GM18867 (cell line): Measurements from ENCODE around the gene S100P.

Source experiments
- ATAC-seq: cut with Tn5 transposase; IDR thresholded peaks from one replicate; pipeline ENCODE4 v1.9.1; 2021; ENCODE audit warnings: mild to moderate bottlenecking, moderate library complexity; ENCODE audit not compliant: unreplicated experiment

S100P gene

DNA sequence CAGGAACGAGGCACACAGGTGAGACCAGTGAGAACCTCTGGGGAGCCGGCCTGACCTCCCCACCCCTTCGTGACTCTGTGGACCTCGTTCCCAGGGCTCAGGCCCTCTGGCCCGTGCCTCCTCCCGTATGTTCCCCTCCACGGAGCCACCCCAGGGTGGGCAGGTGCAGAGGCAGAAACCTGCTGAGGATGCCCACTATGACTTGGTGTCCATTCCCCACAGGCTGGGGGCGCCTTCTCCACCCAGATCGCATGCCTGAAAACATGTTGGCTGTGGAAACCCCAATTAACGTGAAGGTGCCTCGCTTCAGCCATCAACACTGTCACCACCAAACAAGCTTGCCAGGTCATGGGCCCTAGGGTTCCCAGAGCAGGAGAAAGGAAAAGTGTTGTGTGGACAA, 49.3 kb downstream of the S100P start:
- no peak for ATAC-seq
